ENCODE data around the gene THUMPD2. TPM values are rescaled to one million over a fixed set of nuclear protein-coding genes. Genes with fewer than 3 reads are reported as not detected.

The THUMPD2 gene
- total RNA-seq, 1 donor from 2014 or later, result 5.0 TPM

DNA sequence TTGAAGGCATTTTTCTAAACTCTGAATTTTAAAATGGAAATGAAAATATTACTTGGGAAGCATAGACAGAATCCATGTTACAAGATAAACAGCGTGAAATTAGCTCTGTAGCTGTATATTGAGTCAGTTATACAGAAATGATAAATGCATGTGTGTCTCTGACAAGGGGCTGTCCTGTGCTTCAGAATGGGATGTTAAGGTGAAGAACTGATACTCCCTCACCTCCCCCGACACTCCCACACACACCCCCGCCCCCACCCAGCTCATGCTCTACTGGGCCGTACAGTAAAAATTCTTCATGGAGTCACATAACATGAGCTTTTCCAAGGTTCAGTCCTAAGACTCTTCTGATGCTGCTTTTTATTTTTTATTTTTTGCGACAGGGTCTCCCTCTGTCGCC, 869 bp upstream of the THUMPD2 start:
- TF ChIP-seq, protein P1, sequence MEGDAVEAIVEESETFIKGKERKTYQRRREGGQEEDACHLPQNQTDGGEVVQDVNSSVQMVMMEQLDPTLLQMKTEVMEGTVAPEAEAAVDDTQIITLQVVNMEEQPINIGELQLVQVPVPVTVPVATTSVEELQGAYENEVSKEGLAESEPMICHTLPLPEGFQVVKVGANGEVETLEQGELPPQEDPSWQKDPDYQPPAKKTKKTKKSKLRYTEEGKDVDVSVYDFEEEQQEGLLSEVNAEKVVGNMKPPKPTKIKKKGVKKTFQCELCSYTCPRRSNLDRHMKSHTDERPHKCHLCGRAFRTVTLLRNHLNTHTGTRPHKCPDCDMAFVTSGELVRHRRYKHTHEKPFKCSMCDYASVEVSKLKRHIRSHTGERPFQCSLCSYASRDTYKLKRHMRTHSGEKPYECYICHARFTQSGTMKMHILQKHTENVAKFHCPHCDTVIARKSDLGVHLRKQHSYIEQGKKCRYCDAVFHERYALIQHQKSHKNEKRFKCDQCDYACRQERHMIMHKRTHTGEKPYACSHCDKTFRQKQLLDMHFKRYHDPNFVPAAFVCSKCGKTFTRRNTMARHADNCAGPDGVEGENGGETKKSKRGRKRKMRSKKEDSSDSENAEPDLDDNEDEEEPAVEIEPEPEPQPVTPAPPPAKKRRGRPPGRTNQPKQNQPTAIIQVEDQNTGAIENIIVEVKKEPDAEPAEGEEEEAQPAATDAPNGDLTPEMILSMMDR (IDR thresholded peaks at IDR 0.05; ENCODE audit: unreplicated experiment), result no peak
- Mint-ChIP-seq H3K4me3 (ENCODE audit: unreplicated experiment) (peak overlapping the region; percentile 89), H3K4me1 (ENCODE audit: unreplicated experiment) (peaks cover 20% of the 10 kb centered on the region), H3K27me3 (ENCODE audit: unreplicated experiment) (peaks cover 8% of the 10 kb centered on the region), H3K27ac (ENCODE audit: unreplicated experiment) (no peak overlapping the region), H3K9me3 (ENCODE audit: unreplicated experiment) (no peaks in the 10 kb centered on the region), H3K36me3 (ENCODE audit: low read depth, unreplicated experiment) (no peaks in the 10 kb centered on the region)
- DNase-seq (ENCODE audit: low spot score), result no peak

DNA sequence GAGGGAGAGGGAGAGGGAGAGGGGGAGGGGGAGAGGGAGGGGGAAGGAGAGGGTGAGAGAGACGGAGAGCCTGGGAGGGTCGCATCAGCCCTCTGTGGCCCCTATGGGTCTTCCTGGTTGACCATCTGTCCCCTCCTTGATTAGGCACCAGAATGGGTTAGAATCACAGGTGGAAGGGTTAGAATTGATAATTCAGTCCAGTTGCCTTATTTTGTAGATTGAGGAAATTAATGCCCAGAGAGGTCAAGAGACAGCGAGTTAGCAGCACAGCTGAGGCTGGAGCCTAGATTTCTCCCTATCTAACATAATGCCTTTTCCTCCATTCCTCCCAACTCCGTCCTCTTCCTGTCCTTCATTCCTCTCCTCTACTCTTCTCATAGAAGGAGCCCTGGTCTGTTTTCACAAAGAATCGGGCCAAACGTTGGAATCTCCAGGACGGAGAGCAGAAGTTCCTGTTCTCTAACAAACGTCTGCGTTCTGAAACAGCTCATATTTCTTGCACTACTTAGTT, 338 bp upstream of the THUMPD2 start:
- H3K9me3 Mint-ChIP-seq (ENCODE audit: unreplicated experiment), result no peaks in the 10 kb centered on the region
- H3K4me1 Mint-ChIP-seq (ENCODE audit: unreplicated experiment), result peaks cover 20% of the 10 kb centered on the region
- DNase-seq (ENCODE audit: low spot score), result no peak
- TF ChIP-seq, protein P1 (IDR thresholded peaks at IDR 0.05; ENCODE audit: unreplicated experiment), result no peak
- H3K36me3 Mint-ChIP-seq (ENCODE audit: low read depth, unreplicated experiment), result no peaks in the 10 kb centered on the region
- H3K4me3 Mint-ChIP-seq (ENCODE audit: unreplicated experiment), result peak overlapping the region; percentile 89
- peak overlapping the region; percentile 67 for H3K27ac Mint-ChIP-seq (ENCODE audit: unreplicated experiment)
- H3K27me3 Mint-ChIP-seq (ENCODE audit: unreplicated experiment), result peaks cover 8% of the 10 kb centered on the region

GRCh38 chr2:39778233-39778632, 825 bp downstream of the THUMPD2 start:
- Mint-ChIP-seq H3K4me1 (ENCODE audit: unreplicated experiment) (peaks cover 20% of the 10 kb centered on the region), H3K4me3 (ENCODE audit: unreplicated experiment) (peak overlapping the region; percentile 89), H3K27ac (ENCODE audit: unreplicated experiment) (peak overlapping the region; percentile 50), H3K9me3 (ENCODE audit: unreplicated experiment) (no peaks in the 10 kb centered on the region), H3K27me3 (ENCODE audit: unreplicated experiment) (peaks cover 8% of the 10 kb centered on the region), H3K36me3 (ENCODE audit: low read depth, unreplicated experiment) (no peaks in the 10 kb centered on the region)
- TF ChIP-seq, protein P1 (IDR thresholded peaks at IDR 0.05; ENCODE audit: unreplicated experiment), result no peak
- DNase-seq (ENCODE audit: low spot score), result no peak

DNA sequence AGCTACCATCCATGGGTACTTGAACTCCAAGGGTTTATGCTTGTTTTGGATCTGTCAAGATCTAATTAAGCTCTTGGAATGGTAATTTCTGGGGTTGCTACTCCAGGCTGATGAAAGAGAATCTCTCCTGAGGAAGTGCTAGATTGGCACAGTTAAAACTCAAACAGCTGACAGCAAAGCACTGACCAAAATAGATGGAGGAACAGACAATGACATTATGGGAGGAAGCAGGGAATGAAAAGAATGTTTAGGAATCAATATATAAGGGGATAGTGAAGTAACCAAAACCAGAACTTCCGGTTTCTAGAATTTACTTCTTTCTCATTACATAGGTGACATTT, 6.3 kb downstream of the THUMPD2 start:
- no peak overlapping the region for H3K27ac Mint-ChIP-seq (ENCODE audit: unreplicated experiment)
- H3K4me1 Mint-ChIP-seq (ENCODE audit: unreplicated experiment), result peaks cover 21% of the 10 kb centered on the region
- H3K4me3 Mint-ChIP-seq (ENCODE audit: unreplicated experiment), result no peak overlapping the region
- DNase-seq (ENCODE audit: low spot score), result no peak
- H3K27me3 Mint-ChIP-seq (ENCODE audit: unreplicated experiment), result no peaks in the 10 kb centered on the region
- no peaks in the 10 kb centered on the region for H3K9me3 Mint-ChIP-seq (ENCODE audit: unreplicated experiment)
- no peaks in the 10 kb centered on the region for H3K36me3 Mint-ChIP-seq (ENCODE audit: low read depth, unreplicated experiment)
- TF ChIP-seq, protein P1 (IDR thresholded peaks at IDR 0.05; ENCODE audit: unreplicated experiment), result no peak

- Mint-ChIP-seq H3K4me1 (ENCODE audit: unreplicated experiment) (peaks cover 16% of the 10 kb centered on the region), H3K27ac (ENCODE audit: unreplicated experiment) (no peak overlapping the region), H3K9me3 (ENCODE audit: unreplicated experiment) (no peaks in the 10 kb centered on the region), H3K27me3 (ENCODE audit: unreplicated experiment) (no peaks in the 10 kb centered on the region), H3K36me3 (ENCODE audit: low read depth, unreplicated experiment) (peaks cover under 1% of the 10 kb centered on the region), H3K4me3 (ENCODE audit: unreplicated experiment) (no peak overlapping the region)
- DNase-seq (ENCODE audit: low spot score), result no peak
- TF ChIP-seq, protein P1 (IDR thresholded peaks at IDR 0.05; ENCODE audit: unreplicated experiment), result no peak
Observed at GRCh38 chr2:39772086-39772811, 6.8 kb downstream of the THUMPD2 start.
